ENCODE data around the gene CYSTM1. TPM values are rescaled to one million over a fixed set of nuclear protein-coding genes. Genes with fewer than 3 reads are reported as not detected.
A peak's percentile ranks its signal among the peaks of the same experiment; 100 is the strongest.

Gene CYSTM1
- total and polyA plus RNA-seq, 2 donors (not counting 3 experiments of a cell fraction or from before 2014, with no cell fraction given), result 28.9 to 41.5 TPM

DNA sequence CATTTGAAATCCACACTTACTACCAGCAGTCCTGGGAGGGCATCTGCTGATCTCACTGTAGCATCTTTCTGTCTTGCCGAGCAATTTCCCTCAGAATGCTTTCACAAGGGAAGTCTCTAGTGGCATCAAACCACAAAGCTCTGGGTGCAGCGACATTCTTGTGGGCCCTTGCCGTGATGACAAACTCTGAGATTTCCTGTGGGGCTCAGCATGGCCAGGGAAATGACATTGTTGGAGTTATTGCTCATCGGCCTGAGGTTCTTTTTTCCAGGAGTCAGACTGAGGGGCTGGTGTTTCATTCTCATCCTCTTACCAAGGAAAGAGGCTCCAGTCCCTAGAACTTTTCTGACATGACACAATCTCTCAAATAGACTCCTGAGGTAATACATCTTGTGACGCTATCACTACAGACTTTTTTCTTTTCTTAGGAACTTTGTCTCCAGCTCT, 76.6 kb downstream of the CYSTM1 start:
- H3K27ac ChIP-seq (ENCODE audit: insufficient read depth, low read depth, low read length), result peak overlapping the region; percentile 97
- peak overlapping the region; percentile 82 for H3K4me2 ChIP-seq (ENCODE audit: insufficient read depth, low read length)
- peaks cover 61% of the 10 kb centered on the region for H3K4me1 ChIP-seq (ENCODE audit: control insufficient read depth, extremely low read depth, insufficient read depth, low read length)
- H3K36me3 ChIP-seq (ENCODE audit: control insufficient read depth in 2 of 2, extremely low read depth in 1 of 2, insufficient read depth in 2 of 2, low read length in 2 of 2), result no peaks in the 10 kb centered on the region
- H3K9ac ChIP-seq (replicated peaks; ENCODE audit: extremely low read depth, insufficient read depth, low read length), result peak overlapping the region; percentile 90
- dilution Hi-C loops (cut with MboI; ENCODE audit: extremely low pct_ligation_motif_present, low sequenced_read_pairs) (no loop called here), intact Hi-C loops (cut with micrococcal nuclease) (loop anchor here (1.0 kb wide), 5 partner anchors 10 to 72 kb away; no protein-coding TSS in a partner anchor)
- no peaks in the 10 kb centered on the region for H4K20me1 ChIP-seq (replicated peaks; ENCODE audit: control insufficient read depth, extremely low read depth, insufficient read depth, low read length)
- FAIRE-seq (peak; percentile 99), DNase-seq (ENCODE audit: low read depth, low spot score) (peak; percentile 89)
- BruUV-seq (replicated peaks), result no TSS peak
- TF ChIP-seq, protein P1, sequence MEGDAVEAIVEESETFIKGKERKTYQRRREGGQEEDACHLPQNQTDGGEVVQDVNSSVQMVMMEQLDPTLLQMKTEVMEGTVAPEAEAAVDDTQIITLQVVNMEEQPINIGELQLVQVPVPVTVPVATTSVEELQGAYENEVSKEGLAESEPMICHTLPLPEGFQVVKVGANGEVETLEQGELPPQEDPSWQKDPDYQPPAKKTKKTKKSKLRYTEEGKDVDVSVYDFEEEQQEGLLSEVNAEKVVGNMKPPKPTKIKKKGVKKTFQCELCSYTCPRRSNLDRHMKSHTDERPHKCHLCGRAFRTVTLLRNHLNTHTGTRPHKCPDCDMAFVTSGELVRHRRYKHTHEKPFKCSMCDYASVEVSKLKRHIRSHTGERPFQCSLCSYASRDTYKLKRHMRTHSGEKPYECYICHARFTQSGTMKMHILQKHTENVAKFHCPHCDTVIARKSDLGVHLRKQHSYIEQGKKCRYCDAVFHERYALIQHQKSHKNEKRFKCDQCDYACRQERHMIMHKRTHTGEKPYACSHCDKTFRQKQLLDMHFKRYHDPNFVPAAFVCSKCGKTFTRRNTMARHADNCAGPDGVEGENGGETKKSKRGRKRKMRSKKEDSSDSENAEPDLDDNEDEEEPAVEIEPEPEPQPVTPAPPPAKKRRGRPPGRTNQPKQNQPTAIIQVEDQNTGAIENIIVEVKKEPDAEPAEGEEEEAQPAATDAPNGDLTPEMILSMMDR (IDR thresholded peaks at IDR 0.05; ENCODE audit: extremely low read depth in 1 of 2, insufficient read depth in 1 of 2, low read depth in 1 of 2, low read length in 2 of 2), result no peak
- TF ChIP-seq MYC (IDR thresholded peaks at IDR 0.05; ENCODE audit: low read depth, low read length) (peak; percentile 60), GATA2 (IDR thresholded peaks at IDR 0.05; ENCODE audit: insufficient read depth, insufficient read length, low read depth, low read length) (peak; percentile 84), FOS (IDR thresholded peaks at IDR 0.05; ENCODE audit: borderline replicate concordance, insufficient read depth, low read length) (peak; percentile 95), POLR2AphosphoS5 (IDR thresholded peaks at IDR 0.05; ENCODE audit: insufficient read depth, low read depth, low read length) (peak; percentile 89), EZH2 (IDR thresholded peaks at IDR 0.05; ENCODE audit: borderline replicate concordance, low read depth, low read length, severe bottlenecking) (no peak), POLR2A (IDR thresholded peaks at IDR 0.05; ENCODE audit: low read depth, low read length) (peak; percentile 67), JUN (IDR thresholded peaks at IDR 0.05; ENCODE audit: borderline replicate concordance, insufficient read depth, insufficient read length, low read depth) (peak; percentile 87)
- H3K9me1 ChIP-seq (replicated peaks; ENCODE audit: control insufficient read depth, extremely low read depth, insufficient read depth, low read length), result no peaks in the 10 kb centered on the region
- CTCF ChIA-PET, result interaction anchor here (1.0 to 17.3 kb wide), 11 partner anchors 9 to 121 kb away, joined by 3 to 1214 read pairs (median 5); partner anchors contain the start of genes HBEGF and PFDN1
- no peaks in the 10 kb centered on the region for H3K9me3 ChIP-seq (replicated peaks; ENCODE audit: control insufficient read depth, insufficient read depth, low read length)
- no peaks in the 10 kb centered on the region for H3K27me3 ChIP-seq (ENCODE audit: control insufficient read depth in 2 of 2, insufficient read depth in 2 of 2, low read length in 2 of 2)
- H3K4me3 ChIP-seq (replicated peaks in 1 of 3; ENCODE audit: insufficient read depth in 1 of 3, low read depth in 1 of 3, low read length in 3 of 3), result peak overlapping the region in 1 of 3 experiments; percentile 32
- H2AFZ ChIP-seq (ENCODE audit: low read depth, low read length), result no peak overlapping the region
- H3K79me2 ChIP-seq (ENCODE audit: control insufficient read depth, insufficient read depth, low read length), result peaks cover 47% of the 10 kb centered on the region
- POLR2A ChIA-PET, result interaction anchor here (1.7 kb wide), 1 partner anchor 95 kb away, joined by 11 read pairs; the partner anchor contains the start of gene HBEGF
